Measurements from ENCODE around the gene PLPPR3.

- TF ChIP-seq, protein P1, sequence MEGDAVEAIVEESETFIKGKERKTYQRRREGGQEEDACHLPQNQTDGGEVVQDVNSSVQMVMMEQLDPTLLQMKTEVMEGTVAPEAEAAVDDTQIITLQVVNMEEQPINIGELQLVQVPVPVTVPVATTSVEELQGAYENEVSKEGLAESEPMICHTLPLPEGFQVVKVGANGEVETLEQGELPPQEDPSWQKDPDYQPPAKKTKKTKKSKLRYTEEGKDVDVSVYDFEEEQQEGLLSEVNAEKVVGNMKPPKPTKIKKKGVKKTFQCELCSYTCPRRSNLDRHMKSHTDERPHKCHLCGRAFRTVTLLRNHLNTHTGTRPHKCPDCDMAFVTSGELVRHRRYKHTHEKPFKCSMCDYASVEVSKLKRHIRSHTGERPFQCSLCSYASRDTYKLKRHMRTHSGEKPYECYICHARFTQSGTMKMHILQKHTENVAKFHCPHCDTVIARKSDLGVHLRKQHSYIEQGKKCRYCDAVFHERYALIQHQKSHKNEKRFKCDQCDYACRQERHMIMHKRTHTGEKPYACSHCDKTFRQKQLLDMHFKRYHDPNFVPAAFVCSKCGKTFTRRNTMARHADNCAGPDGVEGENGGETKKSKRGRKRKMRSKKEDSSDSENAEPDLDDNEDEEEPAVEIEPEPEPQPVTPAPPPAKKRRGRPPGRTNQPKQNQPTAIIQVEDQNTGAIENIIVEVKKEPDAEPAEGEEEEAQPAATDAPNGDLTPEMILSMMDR (IDR thresholded peaks at IDR 0.05; ENCODE audit: insufficient read depth, low read length, poor library complexity, severe bottlenecking): no peak
- TF ChIP-seq EZH2phosphoT487 (conservative IDR thresholded peaks at IDR 0.05; ENCODE audit: low read length): no peak
These were observed 9.0 kb downstream of the PLPPR3 start for GRCh38 chr19:812747-813218.

All from SU-DHL-6 (cell line).